8988T (cell line): ENCODE data around the gene POLR1H.

Experiments
- DNase-seq: peaks from one replicate; pipeline ENCODE4 v3.0.0; 2011

Gene POLR1H

GRCh38 chr6:30097902-30098768 is 37.1 kb downstream of the POLR1H start:
- no peak for DNase-seq

GRCh38 chr6:30100154-30100553 is 39.1 kb downstream of the POLR1H start:
- DNase-seq, result no peak

GRCh38 chr6:30100585-30101443 is 39.7 kb downstream of the POLR1H start:
- no peak for DNase-seq

GRCh38 chr6:30101444-30102413 is 40.7 kb downstream of the POLR1H start:
- peak; percentile 98 for DNase-seq

GRCh38 chr6:30102414-30102969 is 41.4 kb downstream of the POLR1H start:
- DNase-seq, result no peak

GRCh38 chr6:30102970-30103871 is 42.2 kb downstream of the POLR1H start:
- DNase-seq, result peak; percentile 77

- no peak for DNase-seq
Observed at GRCh38 chr6:30103872-30104179, 42.8 kb downstream of the POLR1H start.

- no peak for DNase-seq
Observed at GRCh38 chr6:30104661-30105060, 43.6 kb downstream of the POLR1H start.

- no peak for DNase-seq
Observed at GRCh38 chr6:30111266-30111856, 50.3 kb downstream of the POLR1H start.

- DNase-seq, result no peak
Observed at GRCh38 chr6:30112402-30112994, 51.4 kb downstream of the POLR1H start.

- no peak for DNase-seq
Observed at GRCh38 chr6:30113003-30113759, 52.1 kb downstream of the POLR1H start, which contains the start of gene TRIM31. Gene TRIM31 (minus strand): TSS chr6:30113090. CDS start chr6:30112805, 285 bp downstream.

GRCh38 chr6:30113841-30114240 is 52.8 kb downstream of the POLR1H start:
- no peak for DNase-seq
